GM23338 (cell line): ENCODE measurements around the gene CHST15. TPM values are rescaled to one million over a fixed set of nuclear protein-coding genes. Genes with fewer than 3 reads are reported as not detected.

Experiments
- ATAC-seq: fragments of 200-7000 bp; cut with Tn5 transposase; 3 replicates; pipeline ENCODE4 v1.9.1; 2020
- DNase-seq: peaks from one replicate; pipeline ENCODE4 v3.0.0-alpha.2; 2015; ENCODE audit warnings: low spot score
- H2AFZ ChIP-seq: fragments of 200-600 bp; sonication (generic); 2 replicates; pipeline ENCODE4 v1.8.0; 2016; ENCODE audit warnings: antibody characterized with exemption, mild to moderate bottlenecking, moderate library complexity
- H3F3A ChIP-seq: fragments of 200-600 bp; sonication (generic); replicated peaks from 2 replicates; pipeline ENCODE4 v1.8.0; 2017; ENCODE audit warnings: antibody characterized with exemption, mixed run types, low read depth
- H3K27ac ChIP-seq: fragments of 200-600 bp; sonication (generic); 2 replicates; pipeline ENCODE4 v1.6.1; 2016; ENCODE audit warnings: low read depth
- H3K27me3 ChIP-seq: fragments of 200-600 bp; sonication (generic); 2 replicates; pipeline ENCODE4 v1.8.0; 2016; ENCODE audit warnings: mild to moderate bottlenecking, mixed run types, moderate library complexity; ENCODE audit not compliant: insufficient read depth
- H3K36me3 ChIP-seq: fragments of 200-600 bp; sonication (generic); 2 replicates; pipeline ENCODE4 v1.8.0; 2016; ENCODE audit warnings: mild to moderate bottlenecking; ENCODE audit not compliant: insufficient read depth
- H3K4me1 ChIP-seq: fragments of 200-600 bp; sonication (generic); 2 replicates; pipeline ENCODE4 v1.8.0; 2016; ENCODE audit warnings: mild to moderate bottlenecking, moderate library complexity; ENCODE audit not compliant: insufficient read depth
- H3K4me2 ChIP-seq: fragments of 200-600 bp; sonication (generic); 2 replicates; pipeline ENCODE4 v1.7.1; 2017; ENCODE audit warnings: mixed run types
- H3K4me3 ChIP-seq: fragments of 200-600 bp; sonication (generic); 2 replicates; pipeline ENCODE4 v1.6.1; 2016; ENCODE audit warnings: mixed run types
- H3K79me2 ChIP-seq: fragments of 200-600 bp; sonication (generic); replicated peaks from 2 replicates; pipeline ENCODE4 v1.8.0; 2017; ENCODE audit warnings: mild to moderate bottlenecking; ENCODE audit not compliant: insufficient read depth
- H3K9me2 ChIP-seq: fragments of 200-600 bp; sonication (generic); 2 replicates; pipeline ENCODE4 v1.8.0; 2017; ENCODE audit not compliant: insufficient read depth
- H4K20me1 ChIP-seq: fragments of 200-600 bp; sonication (generic); replicated peaks from 2 replicates; pipeline ENCODE4 v1.8.0; 2017; ENCODE audit warnings: mild to moderate bottlenecking; ENCODE audit not compliant: insufficient read depth
- H3K27ac Mint-ChIP-seq: 2 replicates; pipeline ENCODE4 v1.8.0; 2020; ENCODE audit warnings: inconsistent platforms, mild to moderate bottlenecking, moderate library complexity, mixed read lengths
- H3K27me3 Mint-ChIP-seq: 3 replicates; pipeline ENCODE4 v1.8.0; 2022; ENCODE audit warnings: low read depth, mild to moderate bottlenecking, moderate library complexity, mixed read lengths, inconsistent platforms; ENCODE audit not compliant: insufficient read depth, poor library complexity
- H3K36me3 Mint-ChIP-seq: 3 replicates; pipeline ENCODE4 v1.8.0; 2021; ENCODE audit warnings: low read depth, mild to moderate bottlenecking, inconsistent platforms, moderate library complexity, mixed read lengths
- H3K4me1 Mint-ChIP-seq: 3 replicates; pipeline ENCODE4 v1.8.0; 2020; ENCODE audit warnings: mild to moderate bottlenecking, inconsistent platforms, mixed read lengths
- H3K4me3 Mint-ChIP-seq: 3 replicates; pipeline ENCODE4 v1.8.0; 2021; ENCODE audit warnings: moderate library complexity, mild to moderate bottlenecking, inconsistent platforms, mixed read lengths
- H3K9me3 Mint-ChIP-seq: 3 replicates; pipeline ENCODE4 v1.8.0; 2020; ENCODE audit warnings: moderate library complexity, mild to moderate bottlenecking, inconsistent platforms, mixed read lengths
- CREB1 ChIP-seq: fragments of 250-450 bp; sonication (Bioruptor Pico); IDR thresholded peaks from 2 replicates; pipeline ENCODE4 v1.5.0; 2020; ENCODE audit warnings: low read depth, mild to moderate bottlenecking, moderate library complexity
- ETS1 ChIP-seq: IDR thresholded peaks from 2 replicates; pipeline ENCODE4 v1.6.1; 2016; ENCODE audit warnings: antibody characterized with exemption
- EZH2 ChIP-seq: fragments of 200-600 bp; sonication (generic); IDR thresholded peaks from one replicate; pipeline ENCODE4 v1.8.0; 2017; ENCODE audit warnings: antibody characterized with exemption, mild to moderate bottlenecking, low read depth; ENCODE audit not compliant: unreplicated experiment
- EZH2phosphoT487 ChIP-seq: fragments of 200-600 bp; sonication (generic); IDR thresholded peaks from one replicate; pipeline ENCODE4 v1.8.1; 2018; ENCODE audit warnings: antibody characterized with exemption; ENCODE audit not compliant: unreplicated experiment
- JUNB ChIP-seq: IDR thresholded peaks from one replicate; pipeline ENCODE4 v1.6.1; 2016; ENCODE audit warnings: antibody characterized with exemption; ENCODE audit not compliant: unreplicated experiment
- NANOG ChIP-seq: IDR thresholded peaks from 2 replicates; pipeline ENCODE4 v1.6.1; 2016; ENCODE audit warnings: antibody characterized with exemption, borderline replicate concordance
- POLR2AphosphoS5 ChIP-seq: IDR thresholded peaks from 2 replicates; pipeline ENCODE4 v1.6.1; 2016; ENCODE audit warnings: antibody characterized with exemption, low read depth
- STAT1 ChIP-seq: IDR thresholded peaks from one replicate; pipeline ENCODE4 v1.6.1; 2016; ENCODE audit warnings: antibody characterized with exemption; ENCODE audit not compliant: unreplicated experiment
- ZNF114 ChIP-seq: fragments of 250-450 bp; sonication (Bioruptor Pico); IDR thresholded peaks from 2 replicates; pipeline ENCODE4 v1.5.0; 2020; ENCODE audit warnings: mild to moderate bottlenecking, moderate library complexity
- ZNF331 ChIP-seq: fragments of 250-450 bp; sonication (Bioruptor Pico); IDR thresholded peaks from 2 replicates; pipeline ENCODE4 v1.5.0; 2020; ENCODE audit warnings: low read depth, mild to moderate bottlenecking, moderate library complexity
- polyA plus RNA-seq: library from polyadenylated mRNA; unstranded; fragments of >200 nt; fragmentation: Nextera tagmentation; extraction: Ambion mirVana; gene quantifications from 2 replicates; pipeline ENCODE4 v1.2.1, GENCODE V29; 2016
- total RNA-seq: library from RNA; depleted of rRNA; stranded (reverse); fragments of >200 nt; shearing (Covaris generic); gene quantifications from 2 replicates; pipeline ENCODE4 v1.2.3, GENCODE V29; 2014
- TF ChIP-seq, protein P1 (sequence below), 2 experiments: fragments of 200-600 bp in 1 of 2; sonication (generic) in 1 of 2; conservative IDR thresholded peaks; 2 replicates each; pipeline versions ENCODE4 v1.5.1 to v1.6.1; 2016 to 2017; ENCODE audit warnings: antibody characterized with exemption in 2 of 2, low read depth in 2 of 2, mild to moderate bottlenecking in 2 of 2, moderate library complexity in 1 of 2
- TF ChIP-seq, protein P2 (sequence below): fragments of 250-450 bp; sonication (Bioruptor Pico); IDR thresholded peaks from 2 replicates; pipeline ENCODE4 v1.5.0; 2020; ENCODE audit warnings: mild to moderate bottlenecking, moderate library complexity

Gene CHST15
- total and polyA plus RNA-seq, 2 experiments from 2014 or later, result 2.6 to 11.2 TPM

DNA sequence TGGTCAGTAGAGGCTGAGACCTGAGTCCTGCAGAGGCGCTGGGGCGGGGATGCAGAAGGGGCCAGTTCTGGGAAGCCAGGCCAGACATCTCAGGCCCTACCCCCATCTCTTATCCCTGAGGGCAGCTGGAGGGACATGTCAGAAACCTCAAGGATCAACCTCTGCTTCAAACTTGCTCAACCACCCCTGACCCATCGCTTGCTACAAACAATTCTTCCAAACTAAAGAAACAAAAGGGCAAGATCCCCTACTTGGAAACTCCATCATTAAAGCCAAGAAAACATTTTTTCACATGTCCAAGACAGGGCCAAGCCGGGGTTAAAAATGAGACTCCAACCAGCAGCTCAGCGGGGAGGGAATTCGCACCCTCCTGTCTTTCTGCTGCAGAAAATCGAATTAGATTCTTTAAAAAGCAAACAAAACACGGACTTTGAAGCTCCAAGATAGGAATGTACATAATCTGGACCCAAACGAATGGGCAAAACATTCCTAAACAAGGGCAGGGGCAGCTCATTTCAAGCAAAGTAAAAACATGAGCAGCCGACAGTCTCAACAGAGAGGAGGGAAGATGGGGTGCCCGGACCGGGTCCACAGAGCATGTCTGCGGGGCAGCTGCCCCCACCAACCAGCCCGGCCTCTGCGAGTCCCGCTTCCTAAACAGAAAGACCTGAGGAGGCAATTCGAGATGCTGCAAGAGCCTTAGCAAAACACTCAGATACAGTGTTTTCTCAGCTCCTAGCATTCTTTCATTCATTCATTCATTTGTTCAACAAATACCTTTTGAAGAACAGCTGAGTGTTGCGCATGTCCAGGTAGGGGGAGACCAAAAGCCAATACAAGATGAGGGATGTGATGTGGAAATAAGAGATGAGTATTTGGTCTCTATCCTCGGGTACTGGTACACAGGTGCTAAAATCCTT is 44.8 kb downstream of the CHST15 start:
- H3K9me3 Mint-ChIP-seq, result peaks cover 2% of the 10 kb centered on the region; the same call in 2 of the 3 replicates
- H3K36me3 Mint-ChIP-seq, result peaks cover 7% of the 10 kb centered on the region
- H3K27me3 Mint-ChIP-seq, result peaks cover 18% of the 10 kb centered on the region
- Histone ChIP-seq H3K4me3 (no peak overlapping the region), H3K79me2 (peaks cover 7% of the 10 kb centered on the region; the same call in 1 of the 2 replicates), H3K4me2 (0 out of 2 replicates have a peak overlapping the region, but pooled peaks have one; percentile 38), H3K4me1 (peaks cover 18% of the 10 kb centered on the region), H2AFZ (no peak overlapping the region), H4K20me1 (no peaks in the 10 kb centered on the region), H3F3A (no peaks in the 10 kb centered on the region), H3K9me2 (no peaks in the 10 kb centered on the region), H3K27me3 (no peaks in the 10 kb centered on the region), H3K27ac (no peak overlapping the region), H3K36me3 (no peaks in the 10 kb centered on the region)
- DNase-seq (no peak), ATAC-seq (no peak; the same call in 2 of the 3 replicates)
- TF ChIP-seq, protein P1, sequence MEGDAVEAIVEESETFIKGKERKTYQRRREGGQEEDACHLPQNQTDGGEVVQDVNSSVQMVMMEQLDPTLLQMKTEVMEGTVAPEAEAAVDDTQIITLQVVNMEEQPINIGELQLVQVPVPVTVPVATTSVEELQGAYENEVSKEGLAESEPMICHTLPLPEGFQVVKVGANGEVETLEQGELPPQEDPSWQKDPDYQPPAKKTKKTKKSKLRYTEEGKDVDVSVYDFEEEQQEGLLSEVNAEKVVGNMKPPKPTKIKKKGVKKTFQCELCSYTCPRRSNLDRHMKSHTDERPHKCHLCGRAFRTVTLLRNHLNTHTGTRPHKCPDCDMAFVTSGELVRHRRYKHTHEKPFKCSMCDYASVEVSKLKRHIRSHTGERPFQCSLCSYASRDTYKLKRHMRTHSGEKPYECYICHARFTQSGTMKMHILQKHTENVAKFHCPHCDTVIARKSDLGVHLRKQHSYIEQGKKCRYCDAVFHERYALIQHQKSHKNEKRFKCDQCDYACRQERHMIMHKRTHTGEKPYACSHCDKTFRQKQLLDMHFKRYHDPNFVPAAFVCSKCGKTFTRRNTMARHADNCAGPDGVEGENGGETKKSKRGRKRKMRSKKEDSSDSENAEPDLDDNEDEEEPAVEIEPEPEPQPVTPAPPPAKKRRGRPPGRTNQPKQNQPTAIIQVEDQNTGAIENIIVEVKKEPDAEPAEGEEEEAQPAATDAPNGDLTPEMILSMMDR (conservative IDR thresholded peaks at IDR 0.05; ENCODE audit: low read depth in 2 of 2), result no peak
- TF ChIP-seq ETS1 (no peak), POLR2AphosphoS5 (no peak), NANOG (no peak), CREB1 (CRISPR knock-in tag) (no peak), EZH2 (no peak), EZH2phosphoT487 (no peak), STAT1 (no peak), ZNF114 (CRISPR knock-in tag) (no peak), JUNB (no peak), ZNF331 (CRISPR knock-in tag) (no peak)
- TF ChIP-seq, protein P2, sequence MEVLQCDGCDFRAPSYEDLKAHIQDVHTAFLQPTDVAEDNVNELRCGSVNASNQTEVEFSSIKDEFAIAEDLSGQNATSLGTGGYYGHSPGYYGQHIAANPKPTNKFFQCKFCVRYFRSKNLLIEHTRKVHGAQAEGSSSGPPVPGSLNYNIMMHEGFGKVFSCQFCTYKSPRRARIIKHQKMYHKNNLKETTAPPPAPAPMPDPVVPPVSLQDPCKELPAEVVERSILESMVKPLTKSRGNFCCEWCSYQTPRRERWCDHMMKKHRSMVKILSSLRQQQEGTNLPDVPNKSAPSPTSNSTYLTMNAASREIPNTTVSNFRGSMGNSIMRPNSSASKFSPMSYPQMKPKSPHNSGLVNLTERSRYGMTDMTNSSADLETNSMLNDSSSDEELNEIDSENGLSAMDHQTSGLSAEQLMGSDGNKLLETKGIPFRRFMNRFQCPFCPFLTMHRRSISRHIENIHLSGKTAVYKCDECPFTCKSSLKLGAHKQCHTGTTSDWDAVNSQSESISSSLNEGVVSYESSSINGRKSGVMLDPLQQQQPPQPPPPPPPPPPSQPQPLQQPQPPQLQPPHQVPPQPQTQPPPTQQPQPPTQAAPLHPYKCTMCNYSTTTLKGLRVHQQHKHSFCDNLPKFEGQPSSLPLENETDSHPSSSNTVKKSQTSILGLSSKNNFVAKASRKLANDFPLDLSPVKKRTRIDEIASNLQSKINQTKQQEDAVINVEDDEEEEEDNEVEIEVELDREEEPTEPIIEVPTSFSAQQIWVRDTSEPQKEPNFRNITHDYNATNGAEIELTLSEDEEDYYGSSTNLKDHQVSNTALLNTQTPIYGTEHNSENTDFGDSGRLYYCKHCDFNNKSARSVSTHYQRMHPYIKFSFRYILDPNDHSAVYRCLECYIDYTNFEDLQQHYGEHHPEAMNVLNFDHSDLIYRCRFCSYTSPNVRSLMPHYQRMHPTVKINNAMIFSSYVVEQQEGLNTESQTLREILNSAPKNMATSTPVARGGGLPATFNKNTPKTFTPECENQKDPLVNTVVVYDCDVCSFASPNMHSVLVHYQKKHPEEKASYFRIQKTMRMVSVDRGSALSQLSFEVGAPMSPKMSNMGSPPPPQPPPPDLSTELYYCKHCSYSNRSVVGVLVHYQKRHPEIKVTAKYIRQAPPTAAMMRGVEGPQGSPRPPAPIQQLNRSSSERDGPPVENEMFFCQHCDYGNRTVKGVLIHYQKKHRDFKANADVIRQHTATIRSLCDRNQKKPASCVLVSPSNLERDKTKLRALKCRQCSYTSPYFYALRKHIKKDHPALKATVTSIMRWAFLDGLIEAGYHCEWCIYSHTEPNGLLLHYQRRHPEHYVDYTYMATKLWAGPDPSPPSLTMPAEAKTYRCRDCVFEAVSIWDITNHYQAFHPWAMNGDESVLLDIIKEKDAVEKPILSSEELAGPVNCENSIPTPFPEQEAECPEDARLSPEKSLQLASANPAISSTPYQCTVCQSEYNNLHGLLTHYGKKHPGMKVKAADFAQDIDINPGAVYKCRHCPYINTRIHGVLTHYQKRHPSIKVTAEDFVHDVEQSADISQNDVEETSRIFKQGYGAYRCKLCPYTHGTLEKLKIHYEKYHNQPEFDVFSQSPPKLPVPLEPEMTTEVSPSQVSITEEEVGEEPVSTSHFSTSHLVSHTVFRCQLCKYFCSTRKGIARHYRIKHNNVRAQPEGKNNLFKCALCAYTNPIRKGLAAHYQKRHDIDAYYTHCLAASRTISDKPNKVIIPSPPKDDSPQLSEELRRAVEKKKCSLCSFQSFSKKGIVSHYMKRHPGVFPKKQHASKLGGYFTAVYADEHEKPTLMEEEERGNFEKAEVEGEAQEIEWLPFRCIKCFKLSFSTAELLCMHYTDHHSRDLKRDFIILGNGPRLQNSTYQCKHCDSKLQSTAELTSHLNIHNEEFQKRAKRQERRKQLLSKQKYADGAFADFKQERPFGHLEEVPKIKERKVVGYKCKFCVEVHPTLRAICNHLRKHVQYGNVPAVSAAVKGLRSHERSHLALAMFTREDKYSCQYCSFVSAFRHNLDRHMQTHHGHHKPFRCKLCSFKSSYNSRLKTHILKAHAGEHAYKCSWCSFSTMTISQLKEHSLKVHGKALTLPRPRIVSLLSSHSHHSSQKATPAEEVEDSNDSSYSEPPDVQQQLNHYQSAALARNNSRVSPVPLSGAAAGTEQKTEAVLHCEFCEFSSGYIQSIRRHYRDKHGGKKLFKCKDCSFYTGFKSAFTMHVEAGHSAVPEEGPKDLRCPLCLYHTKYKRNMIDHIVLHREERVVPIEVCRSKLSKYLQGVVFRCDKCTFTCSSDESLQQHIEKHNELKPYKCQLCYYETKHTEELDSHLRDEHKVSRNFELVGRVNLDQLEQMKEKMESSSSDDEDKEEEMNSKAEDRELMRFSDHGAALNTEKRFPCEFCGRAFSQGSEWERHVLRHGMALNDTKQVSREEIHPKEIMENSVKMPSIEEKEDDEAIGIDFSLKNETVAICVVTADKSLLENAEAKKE, result no peak
- H3K4me1 Mint-ChIP-seq, result peaks cover 34% of the 10 kb centered on the region
- no peak overlapping the region for H3K4me3 Mint-ChIP-seq
- no peak overlapping the region for H3K27ac Mint-ChIP-seq
